Measurements from ENCODE around the gene MCF2L. TPM values are rescaled to one million over a fixed set of nuclear protein-coding genes. Genes with fewer than 3 reads are reported as not detected.

MCF2L gene
- total RNA-seq, 1 donor from 2014 or later, result 6.7 TPM

DNA sequence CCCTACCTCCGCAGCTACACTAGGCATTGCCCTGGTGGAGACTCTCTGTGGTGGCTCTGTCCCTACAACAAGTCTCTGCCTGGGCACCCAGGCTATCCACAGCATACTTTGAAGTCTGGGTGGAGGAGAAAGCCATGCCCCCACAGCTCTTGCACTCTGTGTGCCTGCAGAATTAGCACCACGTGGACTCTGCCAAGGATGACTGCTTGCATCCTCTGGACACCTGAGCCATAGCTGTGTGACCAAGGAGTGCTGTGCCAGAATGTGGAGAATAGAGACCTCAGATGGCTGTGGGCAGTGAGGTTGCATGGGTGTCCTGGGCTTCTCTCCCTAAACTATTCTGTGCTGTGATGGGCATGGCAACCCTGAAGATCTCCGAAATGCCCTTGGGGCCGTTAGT lies 21.2 kb upstream of the MCF2L start:
- Mint-ChIP-seq H3K9me3 (ENCODE audit: low read depth) (no peaks in the 10 kb centered on the region), H3K4me1 (ENCODE audit: low read depth) (peaks cover 4% of the 10 kb centered on the region), H3K27ac (ENCODE audit: unreplicated experiment) (no peak overlapping the region), H3K4me3 (ENCODE audit: unreplicated experiment) (no peak overlapping the region), H3K27me3 (ENCODE audit: low read depth) (peaks cover 35% of the 10 kb centered on the region), H3K36me3 (ENCODE audit: low read depth) (no peaks in the 10 kb centered on the region)
- DNase-seq (ENCODE audit: low spot score), result no peak
- TF ChIP-seq, protein P1, sequence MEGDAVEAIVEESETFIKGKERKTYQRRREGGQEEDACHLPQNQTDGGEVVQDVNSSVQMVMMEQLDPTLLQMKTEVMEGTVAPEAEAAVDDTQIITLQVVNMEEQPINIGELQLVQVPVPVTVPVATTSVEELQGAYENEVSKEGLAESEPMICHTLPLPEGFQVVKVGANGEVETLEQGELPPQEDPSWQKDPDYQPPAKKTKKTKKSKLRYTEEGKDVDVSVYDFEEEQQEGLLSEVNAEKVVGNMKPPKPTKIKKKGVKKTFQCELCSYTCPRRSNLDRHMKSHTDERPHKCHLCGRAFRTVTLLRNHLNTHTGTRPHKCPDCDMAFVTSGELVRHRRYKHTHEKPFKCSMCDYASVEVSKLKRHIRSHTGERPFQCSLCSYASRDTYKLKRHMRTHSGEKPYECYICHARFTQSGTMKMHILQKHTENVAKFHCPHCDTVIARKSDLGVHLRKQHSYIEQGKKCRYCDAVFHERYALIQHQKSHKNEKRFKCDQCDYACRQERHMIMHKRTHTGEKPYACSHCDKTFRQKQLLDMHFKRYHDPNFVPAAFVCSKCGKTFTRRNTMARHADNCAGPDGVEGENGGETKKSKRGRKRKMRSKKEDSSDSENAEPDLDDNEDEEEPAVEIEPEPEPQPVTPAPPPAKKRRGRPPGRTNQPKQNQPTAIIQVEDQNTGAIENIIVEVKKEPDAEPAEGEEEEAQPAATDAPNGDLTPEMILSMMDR (IDR thresholded peaks at IDR 0.05), result no peak

DNA sequence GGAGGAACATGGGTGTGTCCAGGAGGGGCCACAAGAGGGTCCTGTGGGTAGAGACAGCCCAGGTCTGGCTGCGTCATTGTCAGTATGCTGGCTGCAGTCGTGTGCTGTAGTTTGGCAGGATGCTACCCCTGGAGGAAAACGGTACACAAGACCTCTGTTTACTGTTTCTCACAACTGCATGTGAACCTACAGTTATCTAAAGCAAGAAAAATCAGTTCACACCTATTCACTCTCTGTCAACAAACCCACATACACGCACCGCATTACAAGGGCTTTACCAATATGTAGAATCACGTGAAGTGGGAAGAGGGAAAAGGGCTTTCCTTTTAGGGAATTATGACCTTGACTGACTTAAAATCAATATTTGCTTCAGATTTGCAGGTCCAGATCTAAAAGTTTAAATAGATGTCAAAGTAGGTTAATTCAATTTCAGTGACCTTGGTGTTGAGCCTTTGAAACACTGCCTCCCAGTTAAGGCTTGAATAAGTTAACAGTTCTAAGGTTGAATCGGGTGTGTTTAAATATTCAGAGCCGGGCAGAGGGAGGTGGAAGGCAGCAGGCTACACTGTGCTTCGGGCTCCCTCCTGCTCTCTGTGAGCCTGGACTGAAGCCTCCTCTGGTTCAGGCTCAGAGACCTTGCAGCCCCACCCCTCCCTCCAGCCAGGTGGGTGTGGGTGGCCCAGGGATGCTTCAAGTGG lies 17.2 kb upstream of the MCF2L start:
- H3K27me3 Mint-ChIP-seq (ENCODE audit: low read depth), result peaks cover 33% of the 10 kb centered on the region
- TF ChIP-seq, protein P1 (IDR thresholded peaks at IDR 0.05), result no peak
- no peak for DNase-seq (ENCODE audit: low spot score)

DNA sequence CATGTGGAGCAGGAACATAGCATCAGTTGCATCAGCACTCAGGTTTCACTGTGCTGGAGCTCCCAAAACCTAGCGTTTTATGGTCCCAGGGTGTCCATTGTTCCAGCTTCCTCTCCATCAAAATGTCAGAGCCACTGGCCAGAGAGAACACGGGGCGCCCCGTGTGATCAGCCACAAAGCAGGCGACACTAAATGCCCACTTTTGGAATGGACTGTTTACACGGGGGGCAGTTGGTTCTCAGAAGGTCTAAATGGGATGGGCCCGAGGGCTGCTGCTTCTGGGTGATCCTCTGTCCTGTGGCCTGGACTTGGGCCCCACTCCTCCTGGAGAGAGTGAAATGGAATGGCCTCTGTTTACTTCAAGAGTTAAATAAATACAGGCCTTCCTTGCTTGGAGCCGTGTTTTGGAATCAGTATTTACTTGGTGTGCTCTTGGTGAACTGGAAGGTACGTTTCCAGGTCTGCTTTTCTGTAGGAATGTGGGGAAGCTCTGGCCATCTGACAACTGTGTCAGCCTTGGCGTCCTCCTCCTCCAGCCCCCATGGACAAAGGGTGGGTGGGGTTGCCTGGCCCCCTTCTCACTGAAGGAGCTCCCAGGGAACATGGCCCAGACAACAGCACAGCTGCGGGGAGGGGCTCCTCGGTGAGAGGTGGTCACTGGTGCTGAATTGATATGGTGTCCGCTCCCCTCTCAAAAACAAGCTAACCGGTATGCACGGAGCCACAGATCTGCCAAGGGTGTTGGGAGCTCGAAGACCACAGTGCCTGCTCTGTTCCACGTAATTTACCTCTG lies 16.1 kb upstream of the MCF2L start:
- TF ChIP-seq, protein P1 (IDR thresholded peaks at IDR 0.05), result no peak
- no peak for DNase-seq (ENCODE audit: low spot score)
- H3K4me3 Mint-ChIP-seq (ENCODE audit: unreplicated experiment), result no peak overlapping the region
- no peaks in the 10 kb centered on the region for H3K9me3 Mint-ChIP-seq (ENCODE audit: low read depth)
- H3K27ac Mint-ChIP-seq (ENCODE audit: unreplicated experiment), result no peak overlapping the region
- peaks cover 10% of the 10 kb centered on the region for H3K4me1 Mint-ChIP-seq (ENCODE audit: low read depth)
- peaks cover 33% of the 10 kb centered on the region for H3K27me3 Mint-ChIP-seq (ENCODE audit: low read depth)
- no peaks in the 10 kb centered on the region for H3K36me3 Mint-ChIP-seq (ENCODE audit: low read depth)

More for the DNA sequence above, 17.2 kb upstream of the MCF2L start:
- peaks cover 4% of the 10 kb centered on the region for H3K4me1 Mint-ChIP-seq (ENCODE audit: low read depth)
- no peaks in the 10 kb centered on the region for H3K36me3 Mint-ChIP-seq (ENCODE audit: low read depth)
- no peak overlapping the region for H3K4me3 Mint-ChIP-seq (ENCODE audit: unreplicated experiment)
- H3K9me3 Mint-ChIP-seq (ENCODE audit: low read depth), result no peaks in the 10 kb centered on the region
- no peak overlapping the region for H3K27ac Mint-ChIP-seq (ENCODE audit: unreplicated experiment)

DNA sequence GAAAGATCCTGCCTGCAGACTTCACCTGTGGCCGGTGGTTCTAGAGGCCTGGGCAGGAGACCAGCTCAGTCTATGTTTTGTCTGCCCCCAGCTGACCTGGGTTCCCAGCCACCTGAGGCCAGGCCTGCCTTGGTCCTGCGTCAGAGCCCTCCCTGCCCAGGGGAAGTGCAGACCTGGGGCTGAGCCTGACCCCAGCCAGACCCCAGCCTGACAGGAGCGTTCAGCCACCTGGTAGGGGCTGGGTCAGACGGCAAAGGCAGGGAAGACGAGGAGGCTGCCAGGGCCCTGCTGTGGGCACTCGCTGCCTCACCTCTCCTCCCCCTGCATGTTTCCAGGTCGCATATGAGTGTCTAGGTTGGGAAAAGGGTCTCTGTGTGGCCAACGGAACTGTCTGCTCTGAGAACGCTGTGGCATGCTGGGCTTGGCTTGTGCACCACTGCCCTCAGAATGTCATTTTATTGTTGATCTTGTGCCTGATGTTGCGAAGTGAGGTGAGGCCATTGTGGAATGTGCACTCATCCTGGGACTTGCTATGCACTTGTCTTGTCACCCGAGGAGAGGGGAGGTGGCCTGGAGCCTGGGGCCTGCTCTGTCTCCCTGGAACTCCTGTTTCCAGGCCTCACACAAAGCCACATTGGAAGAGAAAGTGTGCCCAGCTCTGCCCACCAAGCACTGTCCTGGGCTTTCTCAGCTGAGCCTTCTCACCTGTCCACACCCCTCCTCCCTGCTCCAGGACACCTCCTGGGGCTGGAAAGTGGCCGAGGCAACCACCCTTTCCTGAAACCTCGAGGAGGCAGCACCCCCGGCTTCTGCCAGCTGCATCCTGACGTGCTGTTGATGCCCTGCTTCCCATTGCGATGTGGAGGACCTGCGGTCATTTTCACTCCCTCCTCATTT lies 15.2 kb upstream of the MCF2L start:
- Mint-ChIP-seq H3K4me3 (ENCODE audit: unreplicated experiment) (no peak overlapping the region), H3K4me1 (ENCODE audit: low read depth) (peaks cover 10% of the 10 kb centered on the region), H3K27ac (ENCODE audit: unreplicated experiment) (no peak overlapping the region), H3K9me3 (ENCODE audit: low read depth) (no peaks in the 10 kb centered on the region), H3K27me3 (ENCODE audit: low read depth) (peaks cover 29% of the 10 kb centered on the region), H3K36me3 (ENCODE audit: low read depth) (no peaks in the 10 kb centered on the region)
- TF ChIP-seq, protein P1 (IDR thresholded peaks at IDR 0.05), result no peak
- no peak for DNase-seq (ENCODE audit: low spot score)

All from chondrocyte (in vitro differentiated cells).